Measurements from ENCODE around the gene DDX42. TPM values are rescaled to one million over a fixed set of nuclear protein-coding genes. Genes with fewer than 3 reads are reported as not detected.

The DDX42 gene
- polyA plus RNA-seq, 1 donor from 2014 or later = 115 TPM

DNA sequence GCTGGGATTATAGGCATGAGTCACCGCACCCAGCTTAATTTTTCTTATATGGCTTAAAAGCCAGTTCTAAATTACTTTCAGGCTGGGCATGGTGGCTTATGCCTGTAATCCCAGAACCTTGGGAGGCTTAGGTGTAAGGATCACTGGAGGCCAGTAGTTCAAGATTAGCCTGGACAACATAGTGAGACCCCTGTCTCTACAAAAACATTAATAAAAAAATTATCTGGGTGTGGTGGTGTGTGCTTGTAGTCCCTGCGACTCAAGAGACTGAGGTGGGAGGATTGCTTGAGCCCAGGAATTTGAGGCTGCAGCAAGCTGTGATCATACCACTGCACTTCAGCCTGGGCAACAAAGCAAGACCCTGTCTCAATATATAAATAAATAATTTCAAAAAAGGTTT is 79.3 kb downstream of the DDX42 start:
- H3K9me2 ChIP-seq (ENCODE audit: insufficient read depth, low read length) = no peaks in the 10 kb centered on the region
- H3K79me2 ChIP-seq (replicated peaks; ENCODE audit: insufficient read depth, low read length) = no peaks in the 10 kb centered on the region
- no peaks in the 10 kb centered on the region for H3F3A ChIP-seq (ENCODE audit: insufficient read depth, low read length, poor library complexity, severe bottlenecking)
- H2AFZ ChIP-seq (ENCODE audit: low read depth, low read length) = no peak overlapping the region
- H3K4me2 ChIP-seq (ENCODE audit: low read length) = no peak overlapping the region
- H3K27me3 ChIP-seq (ENCODE audit: insufficient read depth, low read depth, low read length) = no peaks in the 10 kb centered on the region
- no peak overlapping the region for H3K27ac ChIP-seq (ENCODE audit: low read length)
- H4K20me1 ChIP-seq (ENCODE audit: insufficient read depth) = no peaks in the 10 kb centered on the region
- H3K4me3 ChIP-seq (ENCODE audit: low read length) = no peak overlapping the region
- H3K9ac ChIP-seq (ENCODE audit: low read length) = no peak overlapping the region
- TF ChIP-seq RAD21 (conservative IDR thresholded peaks at IDR 0.05) = no peak
- TF ChIP-seq, protein P1, sequence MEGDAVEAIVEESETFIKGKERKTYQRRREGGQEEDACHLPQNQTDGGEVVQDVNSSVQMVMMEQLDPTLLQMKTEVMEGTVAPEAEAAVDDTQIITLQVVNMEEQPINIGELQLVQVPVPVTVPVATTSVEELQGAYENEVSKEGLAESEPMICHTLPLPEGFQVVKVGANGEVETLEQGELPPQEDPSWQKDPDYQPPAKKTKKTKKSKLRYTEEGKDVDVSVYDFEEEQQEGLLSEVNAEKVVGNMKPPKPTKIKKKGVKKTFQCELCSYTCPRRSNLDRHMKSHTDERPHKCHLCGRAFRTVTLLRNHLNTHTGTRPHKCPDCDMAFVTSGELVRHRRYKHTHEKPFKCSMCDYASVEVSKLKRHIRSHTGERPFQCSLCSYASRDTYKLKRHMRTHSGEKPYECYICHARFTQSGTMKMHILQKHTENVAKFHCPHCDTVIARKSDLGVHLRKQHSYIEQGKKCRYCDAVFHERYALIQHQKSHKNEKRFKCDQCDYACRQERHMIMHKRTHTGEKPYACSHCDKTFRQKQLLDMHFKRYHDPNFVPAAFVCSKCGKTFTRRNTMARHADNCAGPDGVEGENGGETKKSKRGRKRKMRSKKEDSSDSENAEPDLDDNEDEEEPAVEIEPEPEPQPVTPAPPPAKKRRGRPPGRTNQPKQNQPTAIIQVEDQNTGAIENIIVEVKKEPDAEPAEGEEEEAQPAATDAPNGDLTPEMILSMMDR (IDR thresholded peaks at IDR 0.05; ENCODE audit: poor library complexity, severe bottlenecking) = no peak
- no peak for TF ChIP-seq EZH2 (IDR thresholded peaks at IDR 0.05; ENCODE audit: borderline replicate concordance, insufficient read depth, low read length, poor library complexity, severe bottlenecking)
- no peak for TF ChIP-seq EP300 (conservative IDR thresholded peaks at IDR 0.05; ENCODE audit: poor library complexity, severe bottlenecking)
- TF ChIP-seq POLR2AphosphoS5 (IDR thresholded peaks at IDR 0.05) = no peak
- TF ChIP-seq SMC3 (conservative IDR thresholded peaks at IDR 0.05; ENCODE audit: poor library complexity) = no peak
- TF ChIP-seq MXI1 (conservative IDR thresholded peaks at IDR 0.05; ENCODE audit: poor library complexity, severe bottlenecking) = no peak
- TF ChIP-seq, protein P2, sequence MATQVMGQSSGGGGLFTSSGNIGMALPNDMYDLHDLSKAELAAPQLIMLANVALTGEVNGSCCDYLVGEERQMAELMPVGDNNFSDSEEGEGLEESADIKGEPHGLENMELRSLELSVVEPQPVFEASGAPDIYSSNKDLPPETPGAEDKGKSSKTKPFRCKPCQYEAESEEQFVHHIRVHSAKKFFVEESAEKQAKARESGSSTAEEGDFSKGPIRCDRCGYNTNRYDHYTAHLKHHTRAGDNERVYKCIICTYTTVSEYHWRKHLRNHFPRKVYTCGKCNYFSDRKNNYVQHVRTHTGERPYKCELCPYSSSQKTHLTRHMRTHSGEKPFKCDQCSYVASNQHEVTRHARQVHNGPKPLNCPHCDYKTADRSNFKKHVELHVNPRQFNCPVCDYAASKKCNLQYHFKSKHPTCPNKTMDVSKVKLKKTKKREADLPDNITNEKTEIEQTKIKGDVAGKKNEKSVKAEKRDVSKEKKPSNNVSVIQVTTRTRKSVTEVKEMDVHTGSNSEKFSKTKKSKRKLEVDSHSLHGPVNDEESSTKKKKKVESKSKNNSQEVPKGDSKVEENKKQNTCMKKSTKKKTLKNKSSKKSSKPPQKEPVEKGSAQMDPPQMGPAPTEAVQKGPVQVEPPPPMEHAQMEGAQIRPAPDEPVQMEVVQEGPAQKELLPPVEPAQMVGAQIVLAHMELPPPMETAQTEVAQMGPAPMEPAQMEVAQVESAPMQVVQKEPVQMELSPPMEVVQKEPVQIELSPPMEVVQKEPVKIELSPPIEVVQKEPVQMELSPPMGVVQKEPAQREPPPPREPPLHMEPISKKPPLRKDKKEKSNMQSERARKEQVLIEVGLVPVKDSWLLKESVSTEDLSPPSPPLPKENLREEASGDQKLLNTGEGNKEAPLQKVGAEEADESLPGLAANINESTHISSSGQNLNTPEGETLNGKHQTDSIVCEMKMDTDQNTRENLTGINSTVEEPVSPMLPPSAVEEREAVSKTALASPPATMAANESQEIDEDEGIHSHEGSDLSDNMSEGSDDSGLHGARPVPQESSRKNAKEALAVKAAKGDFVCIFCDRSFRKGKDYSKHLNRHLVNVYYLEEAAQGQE (IDR thresholded peaks at IDR 0.05; ENCODE audit: borderline replicate concordance) = no peak
- TF ChIP-seq TAF1 (IDR thresholded peaks at IDR 0.05; ENCODE audit: low read depth) = no peak
- no peaks in the 10 kb centered on the region for H3K9me3 ChIP-seq (ENCODE audit: low read length)
- H3K36me3 ChIP-seq (ENCODE audit: insufficient read depth, low read length) = no peaks in the 10 kb centered on the region

DNA sequence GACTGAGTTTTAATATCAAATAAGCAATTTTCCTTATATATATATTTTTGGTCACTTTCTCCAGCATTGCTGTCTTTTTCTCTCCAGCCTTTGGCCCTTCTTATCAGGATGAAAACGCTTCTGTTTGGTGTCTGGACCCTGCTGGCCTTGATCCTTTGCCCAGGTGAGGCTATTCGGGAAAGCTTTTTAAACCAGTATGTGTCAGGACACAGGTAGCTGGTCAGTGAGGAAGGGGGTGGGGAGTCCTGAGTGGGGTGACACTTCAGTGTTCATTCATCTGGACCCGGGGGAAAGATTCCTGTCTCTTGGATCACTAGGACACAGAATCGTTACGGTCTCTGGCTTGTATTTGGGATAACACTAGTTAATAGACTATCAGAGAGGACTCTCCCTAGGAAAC is 80.7 kb downstream of the DDX42 start:
- H3K27ac ChIP-seq (ENCODE audit: low read length) = no peak overlapping the region
- no peak overlapping the region for H3K4me2 ChIP-seq (ENCODE audit: low read length)
- H3K36me3 ChIP-seq (ENCODE audit: insufficient read depth, low read length) = no peaks in the 10 kb centered on the region
- H2AFZ ChIP-seq (ENCODE audit: low read depth, low read length) = no peak overlapping the region
- no peaks in the 10 kb centered on the region for H3K9me3 ChIP-seq (ENCODE audit: low read length)
- no peaks in the 10 kb centered on the region for H3K9me2 ChIP-seq (ENCODE audit: insufficient read depth, low read length)
- H3K27me3 ChIP-seq (ENCODE audit: insufficient read depth, low read depth, low read length) = no peaks in the 10 kb centered on the region
- H3K4me3 ChIP-seq (ENCODE audit: low read length) = no peak overlapping the region
- H3F3A ChIP-seq (ENCODE audit: insufficient read depth, low read length, poor library complexity, severe bottlenecking) = no peaks in the 10 kb centered on the region
- TF ChIP-seq, protein P1 (IDR thresholded peaks at IDR 0.05; ENCODE audit: poor library complexity, severe bottlenecking) = no peak
- TF ChIP-seq POLR2AphosphoS5 (IDR thresholded peaks at IDR 0.05) (no peak), TAF1 (IDR thresholded peaks at IDR 0.05; ENCODE audit: low read depth) (no peak), RAD21 (conservative IDR thresholded peaks at IDR 0.05) (no peak), MXI1 (conservative IDR thresholded peaks at IDR 0.05; ENCODE audit: poor library complexity, severe bottlenecking) (no peak), SMC3 (conservative IDR thresholded peaks at IDR 0.05; ENCODE audit: poor library complexity) (no peak), EP300 (conservative IDR thresholded peaks at IDR 0.05; ENCODE audit: poor library complexity, severe bottlenecking) (no peak), EZH2 (IDR thresholded peaks at IDR 0.05; ENCODE audit: borderline replicate concordance, insufficient read depth, low read length, poor library complexity, severe bottlenecking) (no peak)
- TF ChIP-seq, protein P2 (IDR thresholded peaks at IDR 0.05; ENCODE audit: borderline replicate concordance) = no peak
- H4K20me1 ChIP-seq (ENCODE audit: insufficient read depth) = no peaks in the 10 kb centered on the region
- H3K9ac ChIP-seq (ENCODE audit: low read length) = no peak overlapping the region
- H3K79me2 ChIP-seq (replicated peaks; ENCODE audit: insufficient read depth, low read length) = no peaks in the 10 kb centered on the region
